Activated CD8-positive, alpha-beta memory T cell treated with anti-CD3 and anti-CD28 coated beads for 1 hour (primary cell): ENCODE measurements around the gene CLTRN.
"Not testable (repeated sequence)": the region's sequence is repeated elsewhere in the genome, so short reads cannot be mapped to it uniquely, and the experiment has no call there.

Experiments used
- DNase-seq, 2 donors: peaks; one replicate each; pipeline ENCODE4 v3.0.0-alpha.2; 2020; ENCODE audit warnings: low read depth in 1 of 2; ENCODE audit errors: extremely low read depth in 1 of 2

The CLTRN gene

GRCh38 chrX:15664487-15665444 is at the start of gene CLTRN:
Gene CLTRN (minus strand): TSS chrX:15664805. CDS start chrX:15664775, 30 bp downstream.
- no peak for DNase-seq

GRCh38 chrX:15704273-15704672 is 39.7 kb upstream of the CLTRN start:
- not testable (repeated sequence) for DNase-seq

GRCh38 chrX:15703809-15704208 is 39.2 kb upstream of the CLTRN start:
- DNase-seq = not testable (repeated sequence)

GRCh38 chrX:15702488-15703371 is 38.1 kb upstream of the CLTRN start:
- no peak for DNase-seq

- DNase-seq = no peak
Measured at GRCh38 chrX:15696516-15696915, 31.9 kb upstream of the CLTRN start.

GRCh38 chrX:15694941-15695451 is 30.4 kb upstream of the CLTRN start:
- DNase-seq = no peak

GRCh38 chrX:15686818-15687685 is 22.4 kb upstream of the CLTRN start:
- DNase-seq = peak in 1 of 2 donors; percentile 26

GRCh38 chrX:15683193-15683592 is 18.6 kb upstream of the CLTRN start:
- DNase-seq = no peak

GRCh38 chrX:15681433-15681832 is 16.8 kb upstream of the CLTRN start:
- DNase-seq = no peak

- DNase-seq = no peak
Measured at GRCh38 chrX:15680401-15680800, 15.8 kb upstream of the CLTRN start.

GRCh38 chrX:15679246-15679645 is 14.6 kb upstream of the CLTRN start:
- no peak for DNase-seq

- no peak for DNase-seq
Measured at GRCh38 chrX:15678339-15678738, 13.7 kb upstream of the CLTRN start.

- no peak for DNase-seq
Measured at GRCh38 chrX:15676886-15677285, 12.3 kb upstream of the CLTRN start.

GRCh38 chrX:15675490-15675921 is 10.9 kb upstream of the CLTRN start:
- peak; percentile 60 to 61 for DNase-seq

GRCh38 chrX:15674841-15675489 is 10.4 kb upstream of the CLTRN start:
- peak; percentile 73 to 84 for DNase-seq

- DNase-seq = no peak
Measured at GRCh38 chrX:15674514-15674840, 9.9 kb upstream of the CLTRN start.

- no peak for DNase-seq
Measured at GRCh38 chrX:15673970-15674369, 9.4 kb upstream of the CLTRN start.

- no peak for DNase-seq
Measured at GRCh38 chrX:15672881-15673280, 8.3 kb upstream of the CLTRN start.

GRCh38 chrX:15663439-15663838 is 1.2 kb downstream of the CLTRN start:
- DNase-seq = no peak

- DNase-seq = not testable (repeated sequence)
Measured at GRCh38 chrX:15654804-15655203, 9.8 kb downstream of the CLTRN start.
